IPS DF 4.7 (cell line): ENCODE measurements around the gene WDR11.

Source experiments
- DNase-seq: peaks from one replicate; pipeline ENCODE4 v3.0.0-alpha.2; 2013; ENCODE audit warnings: low spot score; ENCODE audit errors: extremely low read depth

Gene WDR11

GRCh38 chr10:120850911-120851865, at the start of gene WDR11:
TSS of gene WDR11 (plus strand) at chr10:120851362. CDS start at chr10:120851421, 59 bp downstream.
- DNase-seq = peak; percentile 83

DNA sequence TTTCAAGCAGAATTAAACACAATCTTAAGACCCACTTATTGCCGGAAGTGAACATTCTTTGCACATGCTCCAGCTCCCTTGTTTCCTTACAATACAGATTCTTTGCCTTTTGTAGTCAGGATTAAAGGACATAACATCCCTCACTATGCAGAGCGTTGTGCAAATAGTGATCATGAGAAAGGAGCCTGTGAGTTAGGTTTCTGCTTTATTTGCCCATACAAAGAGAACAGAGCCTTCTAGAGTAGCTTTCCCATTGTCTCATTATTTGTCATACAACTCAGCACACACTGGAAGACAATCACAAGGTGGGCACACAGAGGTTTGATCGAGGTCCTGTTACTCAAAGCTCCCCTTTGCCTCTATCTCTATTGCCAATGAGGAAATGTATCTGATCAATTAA, 48.2 kb upstream of the WDR11 start:
- no peak for DNase-seq

GRCh38 chr10:120803972-120804371, 47.2 kb upstream of the WDR11 start:
- no peak for DNase-seq

GRCh38 chr10:120805014-120805812, 45.9 kb upstream of the WDR11 start:
- DNase-seq = no peak

- no peak for DNase-seq
These were observed 45.1 kb upstream of the WDR11 start for GRCh38 chr10:120806081-120806480.

GRCh38 chr10:120810298-120810697, 40.9 kb upstream of the WDR11 start:
- no peak for DNase-seq

DNA sequence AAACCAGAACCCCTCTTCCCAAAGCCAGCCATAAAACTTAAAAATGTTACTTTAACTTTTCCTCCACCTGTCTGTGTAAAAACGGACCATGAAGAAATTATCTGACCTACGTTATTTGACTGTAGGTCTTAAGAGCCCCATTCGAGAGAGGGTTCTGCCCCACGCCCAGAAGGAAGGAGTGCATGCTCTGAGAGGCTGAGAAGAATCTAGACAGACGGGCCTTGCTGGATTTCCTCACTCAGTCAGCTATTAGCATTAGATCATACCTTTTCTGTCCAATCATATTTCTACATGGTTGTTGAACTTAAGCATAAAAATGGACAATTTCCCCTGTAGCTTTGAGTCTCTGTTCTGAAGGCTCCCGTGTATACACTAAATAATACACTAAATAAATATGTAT, 38.1 kb upstream of the WDR11 start:
- DNase-seq = no peak

- DNase-seq = no peak
These were observed 32.9 kb upstream of the WDR11 start for GRCh38 chr10:120818301-120818700.

DNA sequence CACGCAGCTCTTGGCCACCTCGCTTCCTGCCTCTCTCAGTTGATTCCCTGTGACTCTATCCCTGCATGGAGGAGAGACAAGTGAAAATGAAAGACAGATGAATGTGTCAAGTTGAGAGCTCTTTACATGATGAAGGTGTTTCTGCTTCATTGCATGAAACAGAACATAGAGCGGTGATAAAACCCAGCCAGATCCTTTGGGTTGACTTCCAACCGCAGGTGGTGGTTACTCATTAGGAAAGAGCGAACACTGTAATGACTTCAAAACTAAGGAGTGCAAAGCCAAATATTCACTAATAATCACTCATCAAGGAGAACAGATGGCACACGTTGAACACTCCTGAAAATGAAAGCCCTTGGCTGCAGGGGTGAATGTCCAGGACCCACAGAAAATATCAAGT, 31.8 kb upstream of the WDR11 start:
- no peak for DNase-seq

- DNase-seq = no peak
These were observed 27.9 kb upstream of the WDR11 start for GRCh38 chr10:120823266-120823665.

DNA sequence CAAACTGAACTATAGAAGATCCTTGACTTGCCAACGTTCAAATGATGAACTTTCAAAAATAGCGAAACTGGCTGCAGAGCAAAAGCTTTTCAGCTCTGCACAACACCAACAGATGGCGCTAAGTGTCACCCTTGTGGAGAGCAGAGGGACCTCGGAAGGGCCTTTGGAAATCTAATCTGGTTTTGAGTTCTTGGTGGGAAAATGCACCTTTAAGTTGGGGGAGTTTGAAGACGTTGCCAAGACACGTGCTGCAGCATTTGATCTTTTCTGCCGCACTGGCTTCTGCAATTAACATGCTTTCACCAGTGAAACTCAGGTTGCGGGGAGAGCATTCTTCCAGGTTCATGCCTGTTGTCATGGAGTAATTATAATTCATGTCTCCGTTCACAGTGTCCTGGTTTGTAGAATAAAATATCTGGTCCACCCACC, 26.3 kb upstream of the WDR11 start:
- DNase-seq = no peak

DNA sequence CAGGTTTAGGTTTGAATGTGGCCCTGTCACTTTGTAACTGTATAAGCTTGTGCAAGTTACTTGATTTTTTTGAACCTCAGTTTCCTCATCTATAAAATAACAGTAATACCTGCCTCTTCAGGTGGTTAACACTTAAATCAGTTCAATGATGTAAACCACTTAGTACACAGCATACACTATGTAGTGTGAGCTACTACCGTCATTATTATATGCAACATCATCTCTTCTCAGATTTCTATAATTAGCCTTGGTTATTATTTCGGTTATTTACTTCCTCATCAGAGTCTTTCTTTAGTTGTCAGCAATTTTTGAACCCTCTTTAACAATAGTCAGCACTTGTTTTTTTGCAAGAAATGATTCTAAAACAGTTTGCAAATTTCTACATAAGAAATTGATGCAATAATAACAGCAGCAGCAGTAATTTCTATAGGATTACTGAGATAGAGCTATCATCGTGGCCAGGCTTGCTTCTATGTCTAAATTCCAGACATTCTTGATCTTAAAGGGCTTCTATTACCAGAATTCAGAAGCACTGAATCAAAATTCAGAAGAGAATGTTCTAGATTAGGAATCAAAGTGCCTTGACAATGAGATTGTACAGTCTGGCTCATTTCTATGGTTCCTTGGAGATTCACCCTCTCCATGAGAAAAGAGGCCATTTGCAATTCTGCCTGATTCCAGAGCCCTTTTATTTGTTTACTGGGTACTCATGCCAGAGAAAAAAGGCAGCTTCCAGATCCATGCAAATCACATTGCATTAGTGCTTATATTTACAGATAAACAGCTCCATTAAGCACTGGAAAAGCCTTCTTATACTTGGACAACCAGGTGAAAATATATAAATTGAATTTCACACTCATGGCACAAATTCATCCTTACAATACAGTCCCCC, 25.0 kb upstream of the WDR11 start:
- no peak for DNase-seq

GRCh38 chr10:120827251-120827875, 23.8 kb upstream of the WDR11 start:
- DNase-seq = no peak

DNA sequence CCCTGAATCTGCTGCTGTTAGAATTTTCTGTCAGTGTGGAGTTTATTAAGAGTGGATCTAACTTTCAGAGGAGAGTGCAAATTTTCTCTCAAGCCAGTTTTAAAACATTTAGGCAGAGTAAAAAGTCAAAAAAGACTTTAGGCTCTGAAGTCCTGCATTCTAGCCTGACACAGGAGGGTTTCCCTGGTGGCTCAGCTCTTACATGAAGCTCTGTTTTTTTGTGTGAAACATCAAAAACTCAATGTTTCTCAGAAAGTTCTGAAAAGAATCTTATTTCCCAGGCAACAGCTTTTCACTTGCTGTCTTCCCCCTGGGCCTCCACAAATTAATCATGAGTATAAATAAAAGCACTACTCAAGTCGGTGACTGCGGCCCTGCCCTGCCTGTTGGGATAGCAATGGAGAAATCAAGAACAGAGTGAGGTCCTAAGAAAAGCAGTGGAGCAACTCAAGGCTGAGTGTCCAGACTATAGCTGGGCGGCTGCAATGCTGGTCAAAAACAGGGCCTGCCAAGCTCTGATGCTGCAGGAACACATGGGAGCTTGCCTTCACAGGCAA, 22.3 kb upstream of the WDR11 start:
- DNase-seq = no peak

GRCh38 chr10:120832106-120832505, 19.1 kb upstream of the WDR11 start:
- no peak for DNase-seq

DNA sequence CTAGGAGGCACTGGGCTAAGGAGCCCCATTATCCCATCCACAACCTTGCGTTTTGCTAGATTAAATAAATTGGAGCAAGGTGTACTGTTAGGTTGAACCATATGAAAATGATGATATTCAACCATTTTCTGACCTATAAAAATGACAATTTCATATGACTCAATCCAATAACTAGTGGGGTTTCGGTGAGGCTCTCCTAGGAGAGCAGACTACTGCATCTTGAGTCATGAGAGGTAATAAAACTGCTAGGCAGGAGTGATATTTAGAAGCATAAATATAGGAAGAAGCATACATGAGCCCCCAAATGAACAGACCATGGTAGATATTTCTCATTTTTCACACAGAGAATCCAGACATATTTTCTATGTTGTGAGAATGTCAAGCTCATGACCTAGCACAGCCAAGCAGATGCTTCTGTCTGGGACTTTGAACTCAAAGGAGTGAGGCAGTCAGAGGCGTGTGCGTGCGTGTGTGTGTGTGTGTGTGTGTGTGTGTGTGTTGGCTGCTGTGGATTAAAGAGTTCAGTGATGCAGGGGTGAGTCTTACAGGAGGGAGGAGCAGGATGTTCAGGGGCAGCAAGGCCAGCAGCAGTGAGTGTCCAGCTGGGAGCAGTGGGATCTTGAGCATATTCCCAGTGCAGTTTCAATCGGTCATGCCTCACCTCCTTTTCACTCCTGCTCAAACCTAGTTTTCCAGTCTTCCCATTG, 17.8 kb upstream of the WDR11 start:
- no peak for DNase-seq

DNA sequence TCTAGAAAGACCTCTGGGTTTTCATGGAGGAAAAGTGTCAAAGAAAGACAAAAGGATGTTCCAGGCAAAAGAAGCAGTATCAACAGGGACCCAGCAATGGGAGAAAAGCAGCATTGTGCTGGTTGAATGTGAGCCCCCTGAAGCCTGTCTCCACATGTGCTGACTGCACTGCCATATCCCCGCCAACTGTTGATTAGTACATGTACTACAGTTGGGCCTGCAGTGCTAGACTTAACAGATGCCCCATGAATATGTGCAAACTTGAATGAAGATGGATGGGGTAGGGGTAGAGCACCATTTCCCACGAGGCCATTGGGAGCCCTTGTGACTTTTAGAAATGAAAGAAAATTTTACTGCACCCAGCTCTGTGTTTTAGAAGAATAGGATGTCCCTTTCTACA, 15.6 kb upstream of the WDR11 start:
- DNase-seq = no peak

- DNase-seq = no peak
These were observed 12.2 kb upstream of the WDR11 start for GRCh38 chr10:120838941-120839340.

- no peak for DNase-seq
These were observed 9.5 kb upstream of the WDR11 start for GRCh38 chr10:120841522-120842189.
